Central memory CD8-positive, alpha-beta T cell (primary cell): ENCODE measurements around the gene RAB40B.
"Not testable (repeated sequence)": the region's sequence is repeated elsewhere in the genome, so short reads cannot be mapped to it uniquely, and the experiment has no call there.

Source experiments
- ATAC-seq: fragments of 150-1000 bp; cut with Tn5 transposase; replicated peaks from 2 replicates; pipeline ENCODE4 v1.10.0; 2022; ENCODE audit warnings: mild to moderate bottlenecking, moderate FRiP score, moderate number of reproducible peaks; ENCODE audit not compliant: poor library complexity, severe bottlenecking; ENCODE audit errors: extremely low read depth
- DNase-seq, 2 donors: peaks; one replicate each; pipeline ENCODE4 v3.0.0; 2021; ENCODE audit warnings: low spot score in 2 of 2
- H3K27ac Mint-ChIP-seq: one replicate; pipeline ENCODE4 v1.8.0; 2022; ENCODE audit warnings: low read depth, mild to moderate bottlenecking, moderate library complexity, mixed read lengths
- H3K27me3 Mint-ChIP-seq: one replicate; pipeline ENCODE4 v1.8.0; 2022; ENCODE audit warnings: mixed read lengths
- H3K36me3 Mint-ChIP-seq: one replicate; pipeline ENCODE4 v1.8.0; 2022; ENCODE audit warnings: mild to moderate bottlenecking, moderate library complexity, mixed read lengths; ENCODE audit not compliant: insufficient read depth
- H3K4me1 Mint-ChIP-seq: one replicate; pipeline ENCODE4 v1.8.0; 2022; ENCODE audit warnings: mixed read lengths
- H3K4me3 Mint-ChIP-seq: one replicate; pipeline ENCODE4 v1.8.0; 2022; ENCODE audit warnings: mild to moderate bottlenecking, moderate library complexity, mixed read lengths
- H3K9me3 Mint-ChIP-seq: one replicate; pipeline ENCODE4 v1.8.0; 2022; ENCODE audit warnings: mixed read lengths

The RAB40B gene

GRCh38 chr17:82656266-82656665 lies 42.2 kb downstream of the RAB40B start:
- Mint-ChIP-seq H3K36me3 (no peaks in the 10 kb centered on the region), H3K27me3 (no peaks in the 10 kb centered on the region), H3K27ac (no peak overlapping the region), H3K4me1 (no peaks in the 10 kb centered on the region), H3K4me3 (no peak overlapping the region), H3K9me3 (no peaks in the 10 kb centered on the region)
- DNase-seq (no peak), ATAC-seq (no peak)

GRCh38 chr17:82655523-82655922 lies 43.0 kb downstream of the RAB40B start:
- H3K9me3 Mint-ChIP-seq: no peaks in the 10 kb centered on the region
- no peaks in the 10 kb centered on the region for H3K27me3 Mint-ChIP-seq
- H3K4me1 Mint-ChIP-seq: no peaks in the 10 kb centered on the region
- ATAC-seq: no peak
- H3K4me3 Mint-ChIP-seq: no peak overlapping the region
- DNase-seq: no peak
- no peak overlapping the region for H3K27ac Mint-ChIP-seq
- H3K36me3 Mint-ChIP-seq: no peaks in the 10 kb centered on the region

GRCh38 chr17:82655038-82655479 lies 43.4 kb downstream of the RAB40B start:
- ATAC-seq: no peak
- no peak overlapping the region for H3K4me3 Mint-ChIP-seq
- H3K27ac Mint-ChIP-seq: no peak overlapping the region
- DNase-seq: no peak
- H3K9me3 Mint-ChIP-seq: no peaks in the 10 kb centered on the region
- H3K4me1 Mint-ChIP-seq: no peaks in the 10 kb centered on the region
- no peaks in the 10 kb centered on the region for H3K27me3 Mint-ChIP-seq
- no peaks in the 10 kb centered on the region for H3K36me3 Mint-ChIP-seq

GRCh38 chr17:82654611-82655010 lies 43.9 kb downstream of the RAB40B start:
- H3K36me3 Mint-ChIP-seq, H3K4me3 Mint-ChIP-seq, DNase-seq, H3K27me3 Mint-ChIP-seq, H3K27ac Mint-ChIP-seq, H3K4me1 Mint-ChIP-seq, ATAC-seq, H3K9me3 Mint-ChIP-seq: not testable (repeated sequence)

- Mint-ChIP-seq H3K4me1 (peaks cover 8% of the 10 kb centered on the region), H3K9me3 (no peaks in the 10 kb centered on the region), H3K27me3 (no peaks in the 10 kb centered on the region), H3K36me3 (peaks cover 3% of the 10 kb centered on the region), H3K27ac (no peak overlapping the region), H3K4me3 (no peak overlapping the region)
- no peak for DNase-seq
- ATAC-seq: no peak
These were observed 44.6 kb downstream of the RAB40B start for GRCh38 chr17:82653651-82654528.

- no peak overlapping the region for H3K4me3 Mint-ChIP-seq
These were observed 47.8 kb downstream of the RAB40B start for GRCh38 chr17:82650723-82651122.

GRCh38 chr17:82649501-82650261 lies 48.8 kb downstream of the RAB40B start:
- H3K4me1 Mint-ChIP-seq: peaks cover 29% of the 10 kb centered on the region
- no peaks in the 10 kb centered on the region for H3K9me3 Mint-ChIP-seq
- H3K36me3 Mint-ChIP-seq: peaks cover 15% of the 10 kb centered on the region
- DNase-seq: no peak
- no peak for ATAC-seq
- H3K27ac Mint-ChIP-seq: peak overlapping the region; percentile 79
- H3K4me3 Mint-ChIP-seq: peak overlapping the region; percentile 46
- no peaks in the 10 kb centered on the region for H3K27me3 Mint-ChIP-seq

More at GRCh38 chr17:82650723-82651122, 47.8 kb downstream of the RAB40B start:
- no peak for ATAC-seq
- H3K36me3 Mint-ChIP-seq: peaks cover 14% of the 10 kb centered on the region
- H3K27ac Mint-ChIP-seq: no peak overlapping the region
- no peak for DNase-seq
- peaks cover 22% of the 10 kb centered on the region for H3K4me1 Mint-ChIP-seq
- H3K9me3 Mint-ChIP-seq: no peaks in the 10 kb centered on the region
- H3K27me3 Mint-ChIP-seq: no peaks in the 10 kb centered on the region

- Mint-ChIP-seq H3K4me3 (peak overlapping the region; percentile 83), H3K27me3 (no peaks in the 10 kb centered on the region), H3K36me3 (peaks cover 21% of the 10 kb centered on the region), H3K27ac (peak overlapping the region; percentile 79), H3K9me3 (no peaks in the 10 kb centered on the region), H3K4me1 (peaks cover 35% of the 10 kb centered on the region)
- peak; percentile 20 for ATAC-seq
- peak; percentile 20 to 39 for DNase-seq
These were observed 49.7 kb downstream of the RAB40B start for GRCh38 chr17:82648742-82649331.

GRCh38 chr17:82648165-82648668 lies 50.3 kb downstream of the RAB40B start, which contains the start of gene WDR45B:
TSS of gene WDR45B (minus strand) at chr17:82648444. CDS start at chr17:82648340, 104 bp downstream.
- peaks cover 23% of the 10 kb centered on the region for H3K36me3 Mint-ChIP-seq
- ATAC-seq (peak; percentile 87), DNase-seq (peak; percentile 68 to 75)
- peaks cover 36% of the 10 kb centered on the region for H3K4me1 Mint-ChIP-seq
- peak within 1 kb of the TSS; percentile 79 for H3K27ac Mint-ChIP-seq
- peak within 1 kb of the TSS; percentile 83 for H3K4me3 Mint-ChIP-seq
- H3K27me3 Mint-ChIP-seq: no peaks in the 10 kb centered on the region
- H3K9me3 Mint-ChIP-seq: no peaks in the 10 kb centered on the region

GRCh38 chr17:82647593-82648164 lies 50.8 kb downstream of the RAB40B start:
- H3K27me3 Mint-ChIP-seq: no peaks in the 10 kb centered on the region
- H3K36me3 Mint-ChIP-seq: peaks cover 28% of the 10 kb centered on the region
- no peaks in the 10 kb centered on the region for H3K9me3 Mint-ChIP-seq
- peak; percentile 49 for ATAC-seq
- DNase-seq: peak; percentile 16 to 26
- peaks cover 36% of the 10 kb centered on the region for H3K4me1 Mint-ChIP-seq
- H3K4me3 Mint-ChIP-seq: peak overlapping the region; percentile 83
- peak overlapping the region; percentile 74 for H3K27ac Mint-ChIP-seq

GRCh38 chr17:82645516-82645915 lies 53.0 kb downstream of the RAB40B start:
- no peak for ATAC-seq
- peaks cover 40% of the 10 kb centered on the region for H3K36me3 Mint-ChIP-seq
- H3K27me3 Mint-ChIP-seq: no peaks in the 10 kb centered on the region
- no peak overlapping the region for H3K27ac Mint-ChIP-seq
- no peaks in the 10 kb centered on the region for H3K9me3 Mint-ChIP-seq
- peaks cover 42% of the 10 kb centered on the region for H3K4me1 Mint-ChIP-seq
- DNase-seq: no peak
- H3K4me3 Mint-ChIP-seq: peak overlapping the region; percentile 83

GRCh38 chr17:82644148-82644547 lies 54.4 kb downstream of the RAB40B start:
- Mint-ChIP-seq H3K36me3 (peaks cover 47% of the 10 kb centered on the region), H3K27me3 (no peaks in the 10 kb centered on the region), H3K4me1 (peaks cover 43% of the 10 kb centered on the region), H3K27ac (no peak overlapping the region), H3K4me3 (no peak overlapping the region), H3K9me3 (no peaks in the 10 kb centered on the region)
- ATAC-seq: no peak
- DNase-seq: no peak
